H1 (cell line): ENCODE measurements around the gene F5.

Experiments used
- ASH2L ChIP-seq: fragments of 200-600, 300-600 bp; sonication (generic); IDR thresholded peaks from one replicate; pipeline ENCODE4 v1.7.1; 2017; ENCODE audit warnings: low read length
- CBX8 ChIP-seq: fragments of 300-800, 300-1000 bp; sonication (generic); IDR thresholded peaks from 2 replicates; pipeline ENCODE4 v1.7.1; 2016; ENCODE audit warnings: low read depth, low read length, borderline replicate concordance
- CEBPB ChIP-seq: IDR thresholded peaks from 2 replicates; pipeline ENCODE4 v1.6.1; 2012; ENCODE audit warnings: low read depth, low read length
- CREB1 ChIP-seq: IDR thresholded peaks from 2 replicates; pipeline ENCODE4 v1.6.1; 2012; ENCODE audit warnings: inconsistent platforms
- CTCF ChIP-seq, 3 experiments: IDR thresholded peaks; 1 replicate in 2 of 3; 2 replicates in 1 of 3; pipeline versions ENCODE4 v1.5.1 to v1.6.1; 2011; ENCODE audit warnings: low read length in 3 of 3, mild to moderate bottlenecking in 3 of 3, inconsistent platforms in 2 of 3, low read depth in 1 of 3, moderate library complexity in 1 of 3; ENCODE audit not compliant: insufficient read depth in 1 of 3; ENCODE audit errors: control extremely low read depth in 1 of 3
- FOSL1 ChIP-seq: IDR thresholded peaks from 2 replicates; pipeline ENCODE4 v1.6.1; 2011; ENCODE audit warnings: mild to moderate bottlenecking, low read depth, low read length, moderate library complexity; ENCODE audit not compliant: insufficient read depth
- JUN ChIP-seq: IDR thresholded peaks from 2 replicates; pipeline ENCODE4 v1.6.1; 2011; ENCODE audit warnings: low read depth, mild to moderate bottlenecking, improper control_type of control experiment, low read length
- JUND ChIP-seq: IDR thresholded peaks from 2 replicates; pipeline ENCODE4 v1.6.1; 2011; ENCODE audit warnings: mild to moderate bottlenecking, improper control_type of control experiment, low read length
- POLR2A ChIP-seq, 2 experiments: IDR thresholded peaks; 1 replicate in 1 of 2; 2 replicates in 1 of 2; pipeline ENCODE4 v1.6.1; 2011; ENCODE audit warnings: low read depth in 2 of 2, low read length in 2 of 2, mild to moderate bottlenecking in 2 of 2; ENCODE audit errors: control extremely low read depth in 1 of 2
- RBBP5 ChIP-seq: IDR thresholded peaks from 2 replicates; pipeline ENCODE4 v1.7.1; 2012; ENCODE audit warnings: low read depth, mild to moderate bottlenecking, inconsistent platforms, low read length, moderate library complexity, borderline replicate concordance
- SIRT6 ChIP-seq: IDR thresholded peaks from one replicate; pipeline ENCODE4 v1.7.1; 2012; ENCODE audit warnings: low read length, inconsistent platforms
- TEAD4 ChIP-seq: IDR thresholded peaks from 2 replicates; pipeline ENCODE4 v1.6.1; 2012; ENCODE audit warnings: low read depth, low read length, inconsistent platforms, mixed read lengths

- TF ChIP-seq CTCF (IDR thresholded peaks at IDR 0.05; ENCODE audit: control extremely low read depth in 1 of 3, insufficient read depth in 1 of 3, low read depth in 1 of 3, low read length in 3 of 3) (no peak), POLR2A (IDR thresholded peaks at IDR 0.05; ENCODE audit: control extremely low read depth in 1 of 2, low read depth in 2 of 2, low read length in 2 of 2) (no peak), JUND (no peak), CBX8 (no peak), RBBP5 (no peak), JUN (no peak), FOSL1 (no peak), ASH2L (no peak), CREB1 (no peak), SIRT6 (no peak), CEBPB (no peak), TEAD4 (no peak)
Measured at GRCh38 chr1:169526120-169526832, 60.0 kb downstream of the F5 start.
